ENCODE results near the gene HBD.
A peak's percentile ranks its signal among the peaks of the same experiment; 100 is the strongest.

GRCh38 chr11:5243816-5244180 is 9.5 kb upstream of the HBD start:
- TF ChIP-seq ETS1 (conservative IDR thresholded peaks at IDR 0.05; ENCODE audit: control insufficient read depth, low read depth, low read length): no peak
- no peak for TF ChIP-seq ELF4 (CRISPR knock-in tag; IDR thresholded peaks at IDR 0.05)
- no peak for TF ChIP-seq ZNF274 (IDR thresholded peaks at IDR 0.05; ENCODE audit: borderline replicate concordance, low read depth, low read length)
- no peak for TF ChIP-seq CTCF (IDR thresholded peaks at IDR 0.05 in 2 of 3, conservative IDR thresholded peaks at IDR 0.05 in 1 of 3; ENCODE audit: insufficient read depth in 2 of 3, low read depth in 1 of 3, low read length in 3 of 3)
- TF ChIP-seq ZBTB49 (CRISPR knock-in tag; IDR thresholded peaks at IDR 0.05; ENCODE audit: borderline replicate concordance): no peak
- no peak for TF ChIP-seq EZH2 (IDR thresholded peaks at IDR 0.05; ENCODE audit: borderline replicate concordance, low read depth, low read length)
- TF ChIP-seq POLR2A (conservative IDR thresholded peaks at IDR 0.05): peak; percentile 48
- no peak for TF ChIP-seq CHD7 (IDR thresholded peaks at IDR 0.05; ENCODE audit: low read depth, low read length)
- no peak for TF ChIP-seq KLF6 (CRISPR knock-in tag; IDR thresholded peaks at IDR 0.05; ENCODE audit: borderline replicate concordance)
- TF ChIP-seq ZNF639 (CRISPR knock-in tag; conservative IDR thresholded peaks at IDR 0.05 in 1 of 2, IDR thresholded peaks at IDR 0.05 in 1 of 2): no peak

Measured in K562 (cell line).